H1 (cell line): ENCODE data around the gene KRTAP10-3. TPM values are rescaled to one million over a fixed set of nuclear protein-coding genes. Genes with fewer than 3 reads are reported as not detected.

Experiments used
- CTCF ChIA-PET: fragments of 300-600 bp; sonication (Branson Sonifier 250); formaldehyde crosslinking; loops from one replicate; lab custom pipeline; 2021; ENCODE audit not compliant: partially characterized antibody; lab: Charles Lee
- POLR2A ChIA-PET: fragments of 300-600 bp; sonication (Branson Sonifier 250); formaldehyde crosslinking; loops from one replicate; lab custom pipeline; 2021; ENCODE audit warnings: inconsistent platforms; ENCODE audit not compliant: partially characterized antibody; lab: Charles Lee
- DNase-seq, 2 experiments: peaks; one replicate each; pipeline versions ENCODE4 v3.0.0 to v3.0.0-alpha.2; 2010 to 2022; ENCODE audit warnings: low spot score in 2 of 2, low read depth in 1 of 2, mixed read lengths in 1 of 2
- FAIRE-seq: peaks from 2 replicates; lab custom pipeline; 2011; peaks lifted over from hg19 to GRCh38; lab: Jason Lieb, UNC
- H2AFZ ChIP-seq: 2 replicates; pipeline ENCODE4 v1.8.1; 2012; ENCODE audit warnings: low read length, inconsistent platforms
- H2AK5ac ChIP-seq: 2 replicates; pipeline ENCODE4 v1.6.1; 2013; ENCODE audit warnings: low read depth, low read length
- H2BK120ac ChIP-seq: replicated peaks from 2 replicates; pipeline ENCODE3; 2013; ENCODE audit warnings: low read depth, low read length, inconsistent platforms
- H2BK12ac ChIP-seq: 2 replicates; pipeline ENCODE4 v1.6.1; 2013; ENCODE audit warnings: low read depth, low read length
- H2BK15ac ChIP-seq: 2 replicates; pipeline ENCODE4 v1.6.1; 2013; ENCODE audit warnings: low read length
- H2BK20ac ChIP-seq: 2 replicates; pipeline ENCODE4 v1.6.1; 2013; ENCODE audit warnings: low read length
- H2BK5ac ChIP-seq: 2 replicates; pipeline ENCODE4 v1.6.1; 2013; ENCODE audit warnings: low read depth, low read length
- H3K14ac ChIP-seq: 2 replicates; pipeline ENCODE4 v1.6.1; 2013; ENCODE audit warnings: inconsistent platforms; ENCODE audit not compliant: insufficient read length
- H3K18ac ChIP-seq: 2 replicates; pipeline ENCODE4 v1.6.1; 2013; ENCODE audit warnings: low read length; ENCODE audit errors: extremely low read depth
- H3K23ac ChIP-seq: 2 replicates; pipeline ENCODE4 v1.6.1; 2013; ENCODE audit warnings: inconsistent platforms; ENCODE audit not compliant: insufficient read length
- H3K23me2 ChIP-seq: 2 replicates; pipeline ENCODE4 v1.6.1; 2013; ENCODE audit warnings: low read depth, low read length
- H3K27ac ChIP-seq: 2 replicates; pipeline ENCODE4 v1.6.1; 2011; ENCODE audit warnings: low read depth, low read length, inconsistent platforms
- H3K27me3 ChIP-seq, 4 experiments: replicated peaks in 1 of 4; 1 replicate in 1 of 4; 2 replicates in 3 of 4; pipeline versions ENCODE4 v1.6.1 to v1.8.1; 2011 to 2013; ENCODE audit warnings: low read length in 3 of 4, mild to moderate bottlenecking in 3 of 4, inconsistent platforms in 2 of 4, mixed read lengths in 2 of 4, moderate library complexity in 1 of 4; ENCODE audit not compliant: control insufficient read depth in 3 of 4, insufficient read depth in 3 of 4; ENCODE audit errors: extremely low read depth in 1 of 4
- H3K36me3 ChIP-seq, 4 experiments: 2 replicates each; pipeline versions ENCODE4 v1.6.1 to v1.8.1; 2011 to 2013; ENCODE audit warnings: mild to moderate bottlenecking in 4 of 4, low read length in 3 of 4, moderate library complexity in 2 of 4, control low read depth in 1 of 4, inconsistent platforms in 1 of 4; ENCODE audit not compliant: insufficient read depth in 4 of 4, control insufficient read depth in 2 of 4
- H3K4ac ChIP-seq: replicated peaks from 2 replicates; pipeline ENCODE3; 2013; ENCODE audit warnings: low read length, low read depth, mixed read lengths, inconsistent platforms; ENCODE audit not compliant: insufficient read length
- H3K4me1 ChIP-seq, 4 experiments: replicated peaks in 1 of 4; 1 replicate in 1 of 4; 2 replicates in 3 of 4; pipeline versions ENCODE4 v1.6.1 to v1.8.1; 2011 to 2013; ENCODE audit warnings: low read length in 3 of 4, inconsistent platforms in 2 of 4, mixed read lengths in 1 of 4; ENCODE audit not compliant: insufficient read depth in 4 of 4, control insufficient read depth in 3 of 4
- H3K4me2 ChIP-seq, 2 experiments: 2 replicates each; pipeline versions ENCODE4 v1.6.1 to v1.8.1; 2011 to 2013; ENCODE audit warnings: low read depth in 2 of 2, low read length in 2 of 2, control low read depth in 1 of 2, inconsistent platforms in 1 of 2, mild to moderate bottlenecking in 1 of 2; ENCODE audit not compliant: insufficient read depth in 1 of 2
- H3K4me3 ChIP-seq, 4 experiments: fragments of 200-600, 300-600 bp in 1 of 4; sonication (generic), shearing (Covaris generic), sonication (Bioruptor Twin) in 1 of 4; 2 replicates each; pipeline versions ENCODE4 v1.5.1 to v1.8.1; 2011 to 2016; ENCODE audit warnings: low read length in 4 of 4, low read depth in 3 of 4, control low read depth in 2 of 4, inconsistent platforms in 2 of 4, mild to moderate bottlenecking in 2 of 4, mixed read lengths in 1 of 4, moderate library complexity in 1 of 4; ENCODE audit not compliant: insufficient read depth in 2 of 4; ENCODE audit errors: extremely low read depth in 1 of 4
- H3K56ac ChIP-seq: replicated peaks from 2 replicates; pipeline ENCODE3; 2013; ENCODE audit warnings: low read depth, mild to moderate bottlenecking, mixed read lengths, low read length, inconsistent platforms; ENCODE audit not compliant: insufficient read length
- H3K79me1 ChIP-seq: 2 replicates; pipeline ENCODE4 v1.6.1; 2013; ENCODE audit warnings: low read depth, low read length, control low read depth
- H3K79me2 ChIP-seq, 2 experiments: 2 replicates each; pipeline versions ENCODE4 v1.6.1 to v1.8.1; 2012 to 2013; ENCODE audit warnings: low read length in 2 of 2, mild to moderate bottlenecking in 2 of 2, inconsistent platforms in 1 of 2; ENCODE audit not compliant: insufficient read depth in 2 of 2, control insufficient read depth in 1 of 2
- H3K9ac ChIP-seq, 4 experiments: replicated peaks in 1 of 4; 1 replicate in 1 of 4; 2 replicates in 3 of 4; pipeline versions ENCODE4 v1.6.1 to v1.8.1; 2011 to 2013; ENCODE audit warnings: low read depth in 3 of 4, low read length in 3 of 4, control low read depth in 2 of 4, mild to moderate bottlenecking in 2 of 4, moderate library complexity in 2 of 4, inconsistent platforms in 1 of 4; ENCODE audit errors: extremely low read depth in 1 of 4
- H3K9me3 ChIP-seq, 2 experiments: 2 replicates each; pipeline versions ENCODE4 v1.6.1 to v1.8.1; 2012 to 2013; ENCODE audit warnings: mild to moderate bottlenecking in 2 of 2, moderate library complexity in 2 of 2, control low read depth in 1 of 2, inconsistent platforms in 1 of 2, low read depth in 1 of 2, low read length in 1 of 2, mixed read lengths in 1 of 2; ENCODE audit not compliant: insufficient read depth in 2 of 2
- H4K20me1 ChIP-seq, 2 experiments: replicated peaks in 1 of 2; 2 replicates each; pipeline versions ENCODE3 to v1.8.1; 2011 to 2013; ENCODE audit warnings: inconsistent platforms in 2 of 2, low read length in 2 of 2, mild to moderate bottlenecking in 1 of 2; ENCODE audit not compliant: insufficient read depth in 2 of 2, control insufficient read depth in 1 of 2
- H4K5ac ChIP-seq: 2 replicates; pipeline ENCODE4 v1.6.1; 2013; ENCODE audit warnings: low read length, low read depth, mixed read lengths, inconsistent platforms; ENCODE audit not compliant: insufficient read length
- H4K8ac ChIP-seq: 2 replicates; pipeline ENCODE4 v1.8.0; 2013; ENCODE audit warnings: mild to moderate bottlenecking, moderate library complexity, low read length, inconsistent platforms; ENCODE audit not compliant: insufficient read depth; ENCODE audit errors: extremely low read depth
- H4K91ac ChIP-seq: replicated peaks from 2 replicates; pipeline ENCODE3; 2013; ENCODE audit warnings: low read length, mixed read lengths, inconsistent platforms; ENCODE audit not compliant: insufficient read length
- ATF3 ChIP-seq: IDR thresholded peaks from 2 replicates; pipeline ENCODE4 v1.6.1; 2011; ENCODE audit warnings: low read depth, mild to moderate bottlenecking, low read length; ENCODE audit not compliant: insufficient read depth
- BACH1 ChIP-seq: IDR thresholded peaks from 2 replicates; pipeline ENCODE4 v1.6.1; 2012; ENCODE audit warnings: low read length, improper control_type of control experiment
- CBX8 ChIP-seq: fragments of 300-800, 300-1000 bp; sonication (generic); IDR thresholded peaks from 2 replicates; pipeline ENCODE4 v1.7.1; 2016; ENCODE audit warnings: low read depth, low read length, borderline replicate concordance
- CHD2 ChIP-seq: IDR thresholded peaks from 2 replicates; pipeline ENCODE4 v1.6.1; 2012; ENCODE audit warnings: low read length, improper control_type of control experiment
- CTCF ChIP-seq, 3 experiments: IDR thresholded peaks; 1 replicate in 2 of 3; 2 replicates in 1 of 3; pipeline versions ENCODE4 v1.5.1 to v1.6.1; 2011; ENCODE audit warnings: low read length in 3 of 3, mild to moderate bottlenecking in 3 of 3, inconsistent platforms in 2 of 3, low read depth in 1 of 3, moderate library complexity in 1 of 3; ENCODE audit not compliant: insufficient read depth in 1 of 3; ENCODE audit errors: control extremely low read depth in 1 of 3
- E2F6 ChIP-seq: IDR thresholded peaks from 2 replicates; pipeline ENCODE4 v1.6.1; 2012; ENCODE audit warnings: inconsistent platforms
- KDM5A ChIP-seq: fragments of 200-600 bp; IDR thresholded peaks from 2 replicates; pipeline ENCODE4 v1.7.1; 2012; ENCODE audit warnings: mild to moderate bottlenecking, low read length, inconsistent platforms, mixed read lengths
- NANOG ChIP-seq: IDR thresholded peaks from 2 replicates; pipeline ENCODE4 v1.6.1; 2011; ENCODE audit warnings: low read length, low read depth, mild to moderate bottlenecking, inconsistent platforms; ENCODE audit not compliant: insufficient read depth, poor library complexity, severe bottlenecking
- SP2 ChIP-seq: IDR thresholded peaks from 2 replicates; pipeline ENCODE4 v1.6.1; 2012; ENCODE audit warnings: mild to moderate bottlenecking, low read length, inconsistent platforms
- SUZ12 ChIP-seq: fragments of 200-600 bp; sonication (generic); IDR thresholded peaks from 2 replicates; pipeline ENCODE4 v1.6.1; 2012; ENCODE audit warnings: mild to moderate bottlenecking, inconsistent platforms, low read length, moderate library complexity, mixed read lengths
- YY1 ChIP-seq: IDR thresholded peaks from 2 replicates; pipeline ENCODE4 v1.6.1; 2011; ENCODE audit warnings: low read depth, mild to moderate bottlenecking, low read length
- WGBS, 2 experiments: shearing (Covaris generic) in 1 of 2; methylation state at CpG; one replicate each; pipeline versions ENCODE4 v1.1.6 to v1.1.7; 2013 to 2015; ENCODE audit warnings: low lambda C conversion rate in 2 of 2, mixed read lengths in 2 of 2, inconsistent platforms in 1 of 2, low coverage in 1 of 2, missing lambda C conversion rate in 1 of 2; ENCODE audit not compliant: insufficient replicate concordance in 2 of 2, insufficient coverage in 1 of 2, insufficient read length in 1 of 2; ENCODE audit errors: extremely low coverage in 1 of 2, missing lambda C conversion rate in 1 of 2; 5-methylcytosine and 5-hydroxymethylcytosine counted together
- polyA plus RNA-seq, 7 experiments: library from polyadenylated mRNA; depleted of rRNA in 3 of 7; stranded (reverse) in 5 of 7; unstranded in 2 of 7; fragments of >200 nt in 5 of 7; fragments of 200-250 nt in 2 of 7; gene quantifications; 1 replicate in 5 of 7; 2 replicates in 1 of 7; 4 replicates in 1 of 7; pipeline versions ENCODE4 v1.2.1 to v1.2.3, GENCODE V29; 2011 to 2013; ENCODE audit warnings: missing spikeins in 2 of 7, mixed read lengths in 2 of 7
- total RNA-seq: library from RNA; stranded (reverse); fragmentation: NEBNext Ultra II Directional; extraction: Animal tissue kit (Norgen Biotek cat#: 25700); gene quantifications from 2 replicates; pipeline ENCODE4 v1.2.1, GENCODE V29; 2021

Gene KRTAP10-3
- total and polyA plus RNA-seq, 2 of the 8 experiments (the other 6 are each of a cell fraction or from before 2014, with no cell fraction given) = not detected

- Histone ChIP-seq H2AFZ (no peak overlapping the region), H3K23ac (no peak overlapping the region), H2BK120ac (no peak overlapping the region), H3K79me2 (no peaks in the 10 kb centered on the region), H4K8ac (no peak overlapping the region), H3K9ac (no peak overlapping the region), H3K79me1 (no peaks in the 10 kb centered on the region), H2BK20ac (no peak overlapping the region), H2AK5ac (no peak overlapping the region), H3K56ac (no peak overlapping the region), H3K27ac (no peak overlapping the region), H4K5ac (no peak overlapping the region), H3K23me2 (0 out of 2 replicates have a peak, but pooled peaks cover 4% of the 10 kb centered on the region), H4K20me1 (no peaks in the 10 kb centered on the region), H3K4me3 (no peak overlapping the region), H2BK15ac (no peak overlapping the region), H2BK5ac (no peak overlapping the region), H3K36me3 (no peaks in the 10 kb centered on the region; a peak in 1 of 8 replicates), H3K9me3 (no peaks in the 10 kb centered on the region), H3K18ac (no peak overlapping the region; the same call in 1 of the 2 replicates), H2BK12ac (0 out of 2 replicates have a peak overlapping the region, but pooled peaks have one; percentile 29), H3K4me2 (no peak overlapping the region), H4K91ac (no peak overlapping the region), H3K4ac (no peak overlapping the region)
- POLR2A ChIA-PET = no interaction called here
- 90% methylated on average over 10 of the region's 10 CpGs; no CpG with 5 or more reads in 1 of the 2 experiments for WGBS, 2 experiments
- DNase-seq (peak in 1 of 2 experiments; percentile 43), FAIRE-seq (no peak)
- TF ChIP-seq SUZ12 = no peak
- TF ChIP-seq BACH1 = no peak
- no peak for TF ChIP-seq CBX8
- TF ChIP-seq SP2 = no peak
- TF ChIP-seq ATF3 = no peak
- no peak for TF ChIP-seq KDM5A
- TF ChIP-seq E2F6 = no peak
- no peak for TF ChIP-seq CTCF (IDR thresholded peaks at IDR 0.05; ENCODE audit: control extremely low read depth in 1 of 3, insufficient read depth in 1 of 3, low read depth in 1 of 3, low read length in 3 of 3)
- TF ChIP-seq YY1 = no peak
- no peak for TF ChIP-seq CHD2
- TF ChIP-seq NANOG = no peak
- TF ChIP-seq, all 59 proteins: peak for 0
- CTCF ChIA-PET = no interaction called here
- no peak overlapping the region for H3K14ac ChIP-seq
- H3K27me3 ChIP-seq = no peaks in the 10 kb centered on the region
- peaks cover 2 to 15% (median 6%) of the 10 kb centered on the region in 4 experiments for H3K4me1 ChIP-seq
Observed at GRCh38 chr21:44590311-44590721, 31.7 kb upstream of the KRTAP10-3 start.
